Measurements from ENCODE around the gene CYP24A1.

The CYP24A1 gene

DNA sequence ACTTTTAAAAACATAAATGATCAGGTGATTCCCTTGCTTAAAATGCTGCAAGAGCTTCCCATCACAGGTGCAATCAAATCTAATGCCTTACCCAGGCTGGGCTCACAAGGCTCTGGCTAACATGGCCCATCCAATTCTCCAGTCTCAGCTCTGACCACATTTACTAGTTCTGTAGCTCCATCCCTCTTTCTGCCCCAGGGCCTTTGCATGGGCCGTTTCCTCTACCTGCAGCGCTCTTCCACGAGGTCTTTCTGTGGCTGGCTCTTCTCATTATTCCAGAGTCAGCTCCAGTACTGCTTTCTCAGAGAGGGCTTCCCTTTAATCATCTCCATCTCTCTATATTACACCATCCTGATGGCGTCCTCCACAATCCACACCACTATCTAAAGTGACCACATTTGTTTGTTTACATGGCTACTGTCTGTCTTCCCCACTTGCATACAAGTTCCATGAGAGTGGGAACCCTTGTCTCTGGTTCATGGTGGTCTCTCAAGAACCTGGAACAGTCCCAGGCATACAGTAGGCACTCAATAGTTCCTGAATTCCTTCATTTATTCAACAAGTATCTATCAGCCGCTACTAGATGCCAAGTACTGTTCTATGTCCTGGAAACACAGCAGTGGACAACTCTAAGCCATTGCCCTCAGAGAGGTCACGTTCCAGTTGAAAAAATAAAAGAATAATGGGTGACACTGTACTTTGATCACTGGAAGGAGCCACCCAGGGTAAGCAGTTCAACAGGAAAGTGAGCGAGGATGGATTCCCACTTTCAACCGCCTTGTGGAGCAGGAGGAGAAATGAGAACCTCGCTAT is 12.6 kb downstream of the CYP24A1 start:
- TF ChIP-seq POLR2A (IDR thresholded peaks at IDR 0.05; ENCODE audit: low read depth, low read length) (no peak), POLR2AphosphoS5 (IDR thresholded peaks at IDR 0.05; ENCODE audit: low read depth, low read length) (no peak), TAF1 (IDR thresholded peaks at IDR 0.05; ENCODE audit: borderline replicate concordance, low read depth, low read length) (no peak)
- DNase-seq (ENCODE audit: insufficient read length), result no peak
- FAIRE-seq, result no peak

GRCh38 chr20:54160065-54161007 is 13.4 kb downstream of the CYP24A1 start:
- TF ChIP-seq POLR2A (IDR thresholded peaks at IDR 0.05; ENCODE audit: low read depth, low read length), result no peak
- no peak for TF ChIP-seq TAF1 (IDR thresholded peaks at IDR 0.05; ENCODE audit: borderline replicate concordance, low read depth, low read length)
- TF ChIP-seq POLR2AphosphoS5 (IDR thresholded peaks at IDR 0.05; ENCODE audit: low read depth, low read length), result no peak
- FAIRE-seq, result no peak
- no peak for DNase-seq (ENCODE audit: insufficient read length)

GRCh38 chr20:54158856-54159418 is 14.8 kb downstream of the CYP24A1 start:
- FAIRE-seq (no peak), DNase-seq (ENCODE audit: insufficient read length) (no peak)
- no peak for TF ChIP-seq TAF1 (IDR thresholded peaks at IDR 0.05; ENCODE audit: borderline replicate concordance, low read depth, low read length)
- TF ChIP-seq POLR2AphosphoS5 (IDR thresholded peaks at IDR 0.05; ENCODE audit: low read depth, low read length), result no peak
- TF ChIP-seq POLR2A (IDR thresholded peaks at IDR 0.05; ENCODE audit: low read depth, low read length), result no peak

- FAIRE-seq (no peak), DNase-seq (ENCODE audit: insufficient read length) (no peak)
- no peak for TF ChIP-seq POLR2A (IDR thresholded peaks at IDR 0.05; ENCODE audit: low read depth, low read length)
Measured at GRCh38 chr20:54158226-54158625, 15.6 kb downstream of the CYP24A1 start.

GRCh38 chr20:54156981-54157835 is 16.6 kb downstream of the CYP24A1 start:
- FAIRE-seq, result no peak
- TF ChIP-seq POLR2AphosphoS5 (IDR thresholded peaks at IDR 0.05; ENCODE audit: low read depth, low read length) (no peak), POLR2A (IDR thresholded peaks at IDR 0.05; ENCODE audit: low read depth, low read length) (no peak), TAF1 (IDR thresholded peaks at IDR 0.05; ENCODE audit: borderline replicate concordance, low read depth, low read length) (no peak)
- DNase-seq (ENCODE audit: insufficient read length), result no peak

DNA sequence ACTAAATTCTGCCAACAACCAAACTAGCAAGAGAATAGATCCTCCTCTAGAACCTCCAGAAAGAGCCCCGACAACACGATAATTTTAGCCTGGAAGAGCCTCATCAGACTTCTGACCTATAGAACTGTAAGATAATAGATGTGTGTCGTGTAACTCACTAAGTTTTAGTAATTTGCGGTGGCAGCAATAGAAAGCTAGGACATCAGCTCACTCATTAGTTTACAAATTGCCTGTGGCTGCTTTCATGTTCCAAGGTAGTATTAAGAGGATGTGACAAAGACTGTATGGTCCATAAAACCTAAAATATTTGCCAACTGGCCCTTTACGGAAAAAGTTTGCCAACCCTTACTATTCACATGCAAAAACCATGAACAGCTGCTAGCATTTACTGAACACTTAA is 17.3 kb downstream of the CYP24A1 start:
- no peak for FAIRE-seq
- TF ChIP-seq TAF1 (IDR thresholded peaks at IDR 0.05; ENCODE audit: borderline replicate concordance, low read depth, low read length) (no peak), POLR2AphosphoS5 (IDR thresholded peaks at IDR 0.05; ENCODE audit: low read depth, low read length) (no peak), POLR2A (IDR thresholded peaks at IDR 0.05; ENCODE audit: low read depth, low read length) (no peak)
- DNase-seq (ENCODE audit: insufficient read length), result no peak

- FAIRE-seq, result no peak
- no peak for DNase-seq (ENCODE audit: insufficient read length)
- TF ChIP-seq POLR2AphosphoS5 (IDR thresholded peaks at IDR 0.05; ENCODE audit: low read depth, low read length) (no peak), POLR2A (IDR thresholded peaks at IDR 0.05; ENCODE audit: low read depth, low read length) (no peak), TAF1 (IDR thresholded peaks at IDR 0.05; ENCODE audit: borderline replicate concordance, low read depth, low read length) (no peak)
Measured at GRCh38 chr20:54155736-54156317, 18.0 kb downstream of the CYP24A1 start.

GRCh38 chr20:54154439-54154838 is 19.3 kb downstream of the CYP24A1 start:
- no peak for FAIRE-seq
- no peak for DNase-seq (ENCODE audit: insufficient read length)
- TF ChIP-seq POLR2A (IDR thresholded peaks at IDR 0.05; ENCODE audit: low read depth, low read length), result no peak
- no peak for TF ChIP-seq TAF1 (IDR thresholded peaks at IDR 0.05; ENCODE audit: borderline replicate concordance, low read depth, low read length)
- TF ChIP-seq POLR2AphosphoS5 (IDR thresholded peaks at IDR 0.05; ENCODE audit: low read depth, low read length), result no peak

GRCh38 chr20:54153847-54154246 is 19.9 kb downstream of the CYP24A1 start:
- FAIRE-seq (no peak), DNase-seq (ENCODE audit: insufficient read length) (no peak)
- TF ChIP-seq TAF1 (IDR thresholded peaks at IDR 0.05; ENCODE audit: borderline replicate concordance, low read depth, low read length), result no peak
- TF ChIP-seq POLR2AphosphoS5 (IDR thresholded peaks at IDR 0.05; ENCODE audit: low read depth, low read length), result no peak
- TF ChIP-seq POLR2A (IDR thresholded peaks at IDR 0.05; ENCODE audit: low read depth, low read length), result no peak

GRCh38 chr20:54153041-54153327 is 20.8 kb downstream of the CYP24A1 start:
- FAIRE-seq (no peak), DNase-seq (ENCODE audit: insufficient read length) (no peak)
- TF ChIP-seq POLR2AphosphoS5 (IDR thresholded peaks at IDR 0.05; ENCODE audit: low read depth, low read length), result no peak

Data from GM12892 (cell line).